ENCODE measurements around the gene SYAP1.

- no peak for TF ChIP-seq TAF1 (IDR thresholded peaks at IDR 0.05; ENCODE audit: low read depth, low read length)
- no peak for TF ChIP-seq GABPA (IDR thresholded peaks at IDR 0.05; ENCODE audit: borderline replicate concordance, insufficient read depth, low read length)
Observed at GRCh38 chrX:16730450-16730849, 11.0 kb downstream of the SYAP1 start.
